Measurements from ENCODE around the gene SMPD3. TPM values are rescaled to one million over a fixed set of nuclear protein-coding genes. Genes with fewer than 3 reads are reported as not detected.
A peak's percentile ranks its signal among the peaks of the same experiment; 100 is the strongest.

SMPD3 gene
- total RNA-seq, 1 donor from 2014 or later: 0.49 TPM

DNA sequence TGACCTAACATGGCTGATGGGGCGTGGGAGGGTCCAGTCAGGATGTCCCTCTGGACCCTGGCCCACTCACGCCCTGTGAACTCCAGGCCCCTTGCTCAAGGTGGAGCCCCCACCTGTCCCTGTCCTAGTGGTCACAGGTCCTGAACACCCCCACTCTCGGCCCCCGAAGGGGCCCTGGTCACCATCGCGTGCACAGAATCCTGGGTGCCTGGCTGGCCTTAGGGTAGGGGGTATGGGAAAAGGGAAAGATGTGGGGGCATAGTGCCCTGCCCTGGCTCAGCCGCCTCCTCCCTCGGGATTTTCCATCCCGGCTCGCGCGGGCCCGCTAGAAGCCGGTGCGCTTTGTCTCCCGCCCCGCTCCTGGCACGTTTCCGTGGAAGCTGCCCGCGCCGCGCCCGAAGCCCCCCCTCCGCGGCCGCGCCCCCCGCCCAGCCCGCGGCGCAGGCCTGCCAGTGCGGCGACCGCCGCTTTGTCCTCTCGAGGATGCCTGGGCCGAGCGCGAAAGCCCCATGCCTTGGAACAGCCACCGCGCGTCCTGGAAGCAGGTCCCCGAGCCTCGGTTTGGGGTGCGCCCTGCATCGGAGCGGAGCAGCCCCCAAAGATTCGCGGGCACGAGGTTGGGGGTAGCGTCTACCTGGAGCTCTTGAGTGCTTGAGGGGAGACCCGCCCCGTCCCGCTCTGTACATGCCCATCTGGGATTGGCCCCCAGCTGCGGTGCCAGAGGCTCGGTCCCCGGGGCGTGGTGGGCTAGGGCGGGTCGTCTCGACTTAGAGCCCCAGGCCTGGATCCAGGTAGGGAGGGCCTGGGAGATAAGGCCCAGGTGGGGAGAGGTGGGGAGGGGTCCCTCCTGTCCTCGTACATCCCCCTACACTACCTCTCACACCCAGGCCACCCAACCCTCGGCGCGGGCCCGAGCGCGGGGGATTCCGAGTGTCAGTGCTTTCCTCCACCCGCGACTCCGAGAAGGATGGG is 1.3 kb downstream of the SMPD3 start:
- H3K27ac Mint-ChIP-seq: no peak overlapping the region
- peak overlapping the region; percentile 13 for H3K4me3 Mint-ChIP-seq
- H3K4me1 Mint-ChIP-seq (ENCODE audit: low read depth): peaks cover 5% of the 10 kb centered on the region
- no peaks in the 10 kb centered on the region for H3K9me3 Mint-ChIP-seq
- no peak for DNase-seq (ENCODE audit: low spot score)
- intact Hi-C loops (cut with micrococcal nuclease): loop anchor here (5.0 kb wide), 1 partner anchor 80 kb away; no protein-coding TSS in a partner anchor
- no peaks in the 10 kb centered on the region for H3K36me3 Mint-ChIP-seq (ENCODE audit: low read depth)
- H3K27me3 Mint-ChIP-seq (ENCODE audit: insufficient read depth): peaks cover 39% of the 10 kb centered on the region

- intact Hi-C loops (cut with micrococcal nuclease): loop anchor here (1.0 to 5.0 kb wide), 2 partner anchors 65 to 78 kb away; no protein-coding TSS in a partner anchor
- no peak overlapping the region for H3K27ac Mint-ChIP-seq
- H3K4me3 Mint-ChIP-seq: no peak overlapping the region
- H3K36me3 Mint-ChIP-seq (ENCODE audit: low read depth): no peaks in the 10 kb centered on the region
- H3K4me1 Mint-ChIP-seq (ENCODE audit: low read depth): peaks cover 5% of the 10 kb centered on the region
- DNase-seq (ENCODE audit: low spot score): peak; percentile 50
- H3K27me3 Mint-ChIP-seq (ENCODE audit: insufficient read depth): peaks cover 42% of the 10 kb centered on the region
- H3K9me3 Mint-ChIP-seq: no peaks in the 10 kb centered on the region
Observed at GRCh38 chr16:68445458-68445857, 2.9 kb downstream of the SMPD3 start.

DNA sequence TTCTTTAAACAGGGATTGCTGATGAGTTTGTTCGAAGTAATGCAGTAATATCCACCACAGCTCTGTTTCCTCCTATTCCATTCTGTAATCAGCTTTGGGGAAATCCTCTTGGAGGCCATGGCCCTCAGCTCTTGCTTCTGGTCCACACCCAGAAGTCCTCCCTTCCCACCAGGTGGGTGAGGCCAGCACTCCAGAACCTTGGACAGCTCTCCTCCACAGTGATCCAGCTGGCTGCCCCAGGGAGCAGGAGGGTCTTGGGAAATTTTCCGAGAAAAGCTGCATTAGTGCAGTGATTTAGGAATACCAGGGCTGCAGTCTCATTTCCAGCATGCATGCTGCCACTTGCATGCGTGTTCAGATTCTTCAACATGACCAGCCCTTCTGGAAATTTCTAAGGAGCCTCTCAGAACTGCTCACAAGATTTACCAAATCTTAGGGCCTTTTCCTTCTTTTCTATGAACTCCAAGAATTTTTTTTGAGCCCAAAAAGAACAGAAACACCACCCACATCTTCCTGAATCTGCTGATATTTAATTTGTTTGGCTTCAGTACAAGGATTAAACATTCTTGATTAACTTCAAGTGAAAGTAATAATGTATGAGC is 4.2 kb downstream of the SMPD3 start:
- H3K9me3 Mint-ChIP-seq: no peaks in the 10 kb centered on the region
- no peak overlapping the region for H3K27ac Mint-ChIP-seq
- no peaks in the 10 kb centered on the region for H3K36me3 Mint-ChIP-seq (ENCODE audit: low read depth)
- DNase-seq (ENCODE audit: low spot score): no peak
- H3K4me1 Mint-ChIP-seq (ENCODE audit: low read depth): peaks cover 2% of the 10 kb centered on the region
- intact Hi-C loops (cut with micrococcal nuclease): no loop called here
- peaks cover 44% of the 10 kb centered on the region for H3K27me3 Mint-ChIP-seq (ENCODE audit: insufficient read depth)
- no peak overlapping the region for H3K4me3 Mint-ChIP-seq

DNA sequence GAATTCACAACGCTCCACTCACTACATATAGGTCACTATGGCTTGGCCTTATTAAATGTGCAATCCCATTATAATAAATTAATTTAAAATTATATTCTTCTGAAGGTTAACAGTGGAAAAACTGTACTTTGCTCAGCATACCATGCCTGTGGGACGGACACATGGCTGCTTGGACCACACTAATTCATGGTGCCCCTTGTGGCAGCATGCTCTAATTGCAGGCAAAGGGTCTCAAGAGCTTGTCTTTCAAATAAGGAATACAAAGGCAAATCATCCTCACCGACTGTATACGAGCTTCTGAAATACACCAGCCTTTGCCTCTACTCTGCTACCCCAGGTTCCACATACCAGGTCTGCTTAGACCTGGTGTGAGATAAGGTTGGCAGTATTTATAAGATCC is 11.7 kb downstream of the SMPD3 start:
- H3K9me3 Mint-ChIP-seq: peaks cover 10% of the 10 kb centered on the region
- no peaks in the 10 kb centered on the region for H3K36me3 Mint-ChIP-seq (ENCODE audit: low read depth)
- intact Hi-C loops (cut with micrococcal nuclease): no loop called here
- no peak overlapping the region for H3K4me3 Mint-ChIP-seq
- no peak for DNase-seq (ENCODE audit: low spot score)
- peaks cover 26% of the 10 kb centered on the region for H3K27me3 Mint-ChIP-seq (ENCODE audit: insufficient read depth)
- H3K27ac Mint-ChIP-seq: no peak overlapping the region
- peaks cover 7% of the 10 kb centered on the region for H3K4me1 Mint-ChIP-seq (ENCODE audit: low read depth)

GRCh38 chr16:68434624-68435210 is 13.6 kb downstream of the SMPD3 start:
- intact Hi-C loops (cut with micrococcal nuclease): no loop called here
- H3K27ac Mint-ChIP-seq: no peak overlapping the region
- H3K27me3 Mint-ChIP-seq (ENCODE audit: insufficient read depth): peaks cover 21% of the 10 kb centered on the region

GRCh38 chr16:68433316-68433715 is 15.0 kb downstream of the SMPD3 start:
- intact Hi-C loops (cut with micrococcal nuclease): no loop called here
- Mint-ChIP-seq H3K27ac (no peak overlapping the region), H3K4me1 (ENCODE audit: low read depth) (peaks cover 7% of the 10 kb centered on the region), H3K36me3 (ENCODE audit: low read depth) (no peaks in the 10 kb centered on the region), H3K4me3 (no peak overlapping the region), H3K27me3 (ENCODE audit: insufficient read depth) (peaks cover 13% of the 10 kb centered on the region), H3K9me3 (peaks cover 10% of the 10 kb centered on the region)
- DNase-seq (ENCODE audit: low spot score): no peak

More at GRCh38 chr16:68434624-68435210, 13.6 kb downstream of the SMPD3 start:
- Mint-ChIP-seq H3K9me3 (peaks cover 10% of the 10 kb centered on the region), H3K4me1 (ENCODE audit: low read depth) (peaks cover 7% of the 10 kb centered on the region), H3K4me3 (no peak overlapping the region), H3K36me3 (ENCODE audit: low read depth) (no peaks in the 10 kb centered on the region)
- DNase-seq (ENCODE audit: low spot score): no peak

DNA sequence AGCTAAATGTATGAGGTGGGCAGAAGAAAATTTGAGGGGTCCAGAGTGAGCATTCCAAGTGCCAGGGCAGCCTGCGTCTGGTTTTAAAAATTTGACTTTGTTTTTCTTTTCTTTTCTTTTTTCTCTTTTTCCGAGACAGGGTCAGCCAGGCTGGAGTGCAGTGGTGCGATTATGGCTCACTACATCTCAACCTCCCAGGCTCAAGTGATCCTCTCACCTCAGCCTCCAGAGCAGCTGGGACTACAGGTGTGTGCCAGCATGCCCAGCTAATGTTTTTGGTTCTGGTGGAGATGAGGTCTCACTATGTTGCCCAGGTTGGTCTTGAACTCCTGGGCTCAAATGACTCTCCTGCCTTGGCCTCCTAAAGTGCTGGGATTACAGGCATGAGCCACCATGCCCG is 15.6 kb downstream of the SMPD3 start:
- Mint-ChIP-seq H3K27me3 (ENCODE audit: insufficient read depth) (peaks cover 10% of the 10 kb centered on the region), H3K9me3 (peaks cover 10% of the 10 kb centered on the region), H3K4me3 (no peak overlapping the region), H3K27ac (no peak overlapping the region), H3K4me1 (ENCODE audit: low read depth) (peaks cover 7% of the 10 kb centered on the region), H3K36me3 (ENCODE audit: low read depth) (no peaks in the 10 kb centered on the region)
- DNase-seq (ENCODE audit: low spot score): no peak
- intact Hi-C loops (cut with micrococcal nuclease): no loop called here

- no peaks in the 10 kb centered on the region for H3K36me3 Mint-ChIP-seq (ENCODE audit: low read depth)
- H3K9me3 Mint-ChIP-seq: no peaks in the 10 kb centered on the region
- no peaks in the 10 kb centered on the region for H3K4me1 Mint-ChIP-seq (ENCODE audit: low read depth)
- peaks cover 5% of the 10 kb centered on the region for H3K27me3 Mint-ChIP-seq (ENCODE audit: insufficient read depth)
- no peak overlapping the region for H3K27ac Mint-ChIP-seq
- no peak for DNase-seq (ENCODE audit: low spot score)
- H3K4me3 Mint-ChIP-seq: no peak overlapping the region
- intact Hi-C loops (cut with micrococcal nuclease): no loop called here
Observed at GRCh38 chr16:68429076-68429854, 19.0 kb downstream of the SMPD3 start.

GRCh38 chr16:68427649-68428303 is 20.5 kb downstream of the SMPD3 start:
- no peak overlapping the region for H3K27ac Mint-ChIP-seq
- H3K9me3 Mint-ChIP-seq: no peaks in the 10 kb centered on the region
- intact Hi-C loops (cut with micrococcal nuclease): no loop called here
- DNase-seq (ENCODE audit: low spot score): no peak
- H3K36me3 Mint-ChIP-seq (ENCODE audit: low read depth): no peaks in the 10 kb centered on the region
- peaks cover 5% of the 10 kb centered on the region for H3K27me3 Mint-ChIP-seq (ENCODE audit: insufficient read depth)
- H3K4me3 Mint-ChIP-seq: no peak overlapping the region
- no peaks in the 10 kb centered on the region for H3K4me1 Mint-ChIP-seq (ENCODE audit: low read depth)

GRCh38 chr16:68426347-68426652 is 22.0 kb downstream of the SMPD3 start:
- Mint-ChIP-seq H3K4me1 (ENCODE audit: low read depth) (no peaks in the 10 kb centered on the region), H3K4me3 (no peak overlapping the region), H3K9me3 (no peaks in the 10 kb centered on the region), H3K36me3 (ENCODE audit: low read depth) (no peaks in the 10 kb centered on the region), H3K27ac (no peak overlapping the region), H3K27me3 (ENCODE audit: insufficient read depth) (peaks cover 5% of the 10 kb centered on the region)
- intact Hi-C loops (cut with micrococcal nuclease): no loop called here
- no peak for DNase-seq (ENCODE audit: low spot score)

GRCh38 chr16:68425498-68426346 is 22.6 kb downstream of the SMPD3 start:
- DNase-seq (ENCODE audit: low spot score): no peak
- Mint-ChIP-seq H3K4me3 (no peak overlapping the region), H3K27me3 (ENCODE audit: insufficient read depth) (peaks cover 8% of the 10 kb centered on the region), H3K27ac (no peak overlapping the region), H3K9me3 (no peaks in the 10 kb centered on the region), H3K36me3 (ENCODE audit: low read depth) (no peaks in the 10 kb centered on the region), H3K4me1 (ENCODE audit: low read depth) (no peaks in the 10 kb centered on the region)
- intact Hi-C loops (cut with micrococcal nuclease): no loop called here

All from activated T-helper 1 cell treated with anti-CD3 and anti-CD28 coated beads, Interleukin-12 subunit alpha, Interleukin-12 subunit beta, Interleukin-2, Interleukin-4 antibody, amounts not matched to agents 30 ng/mL and 10 ng/mL and 1 ng/mL, durations not matched to agents 14 hours and 24 hours and 36 hours (primary cell).